ENCODE measurements around the gene TERT.
"Not testable (repeated sequence)": the region's sequence is repeated elsewhere in the genome, so short reads cannot be mapped to it uniquely, and the experiment has no call there.

Gene TERT

GRCh38 chr5:1334831-1335539, 40.1 kb upstream of the TERT start:
- H3K4me3 ChIP-seq (ENCODE audit: low read depth, low read length), result no peak overlapping the region
- no peak for DNase-seq (ENCODE audit: low read depth)
- no peak for TF ChIP-seq CTCF (IDR thresholded peaks at IDR 0.05; ENCODE audit: insufficient read depth, low read depth, low read length, missing control alignments)

- DNase-seq (ENCODE audit: low read depth), result no peak
- H3K4me3 ChIP-seq (ENCODE audit: low read depth, low read length), result no peak overlapping the region
- TF ChIP-seq CTCF (IDR thresholded peaks at IDR 0.05; ENCODE audit: insufficient read depth, low read depth, low read length, missing control alignments), result no peak
Observed at GRCh38 chr5:1333986-1334385, 39.1 kb upstream of the TERT start.

- DNase-seq (ENCODE audit: low read depth); H3K4me3 ChIP-seq (ENCODE audit: low read depth, low read length): not testable (repeated sequence)
Observed at GRCh38 chr5:1333286-1333685, 38.4 kb upstream of the TERT start.

- TF ChIP-seq CTCF (IDR thresholded peaks at IDR 0.05; ENCODE audit: insufficient read depth, low read depth, low read length, missing control alignments), result no peak
- H3K4me3 ChIP-seq (ENCODE audit: low read depth, low read length), result no peak overlapping the region
- DNase-seq (ENCODE audit: low read depth), result no peak
Observed at GRCh38 chr5:1332461-1333001, 37.7 kb upstream of the TERT start.

GRCh38 chr5:1331861-1332405, 37.1 kb upstream of the TERT start:
- DNase-seq (ENCODE audit: low read depth), result no peak
- no peak overlapping the region for H3K4me3 ChIP-seq (ENCODE audit: low read depth, low read length)
- TF ChIP-seq CTCF (IDR thresholded peaks at IDR 0.05; ENCODE audit: insufficient read depth, low read depth, low read length, missing control alignments), result no peak

DNA sequence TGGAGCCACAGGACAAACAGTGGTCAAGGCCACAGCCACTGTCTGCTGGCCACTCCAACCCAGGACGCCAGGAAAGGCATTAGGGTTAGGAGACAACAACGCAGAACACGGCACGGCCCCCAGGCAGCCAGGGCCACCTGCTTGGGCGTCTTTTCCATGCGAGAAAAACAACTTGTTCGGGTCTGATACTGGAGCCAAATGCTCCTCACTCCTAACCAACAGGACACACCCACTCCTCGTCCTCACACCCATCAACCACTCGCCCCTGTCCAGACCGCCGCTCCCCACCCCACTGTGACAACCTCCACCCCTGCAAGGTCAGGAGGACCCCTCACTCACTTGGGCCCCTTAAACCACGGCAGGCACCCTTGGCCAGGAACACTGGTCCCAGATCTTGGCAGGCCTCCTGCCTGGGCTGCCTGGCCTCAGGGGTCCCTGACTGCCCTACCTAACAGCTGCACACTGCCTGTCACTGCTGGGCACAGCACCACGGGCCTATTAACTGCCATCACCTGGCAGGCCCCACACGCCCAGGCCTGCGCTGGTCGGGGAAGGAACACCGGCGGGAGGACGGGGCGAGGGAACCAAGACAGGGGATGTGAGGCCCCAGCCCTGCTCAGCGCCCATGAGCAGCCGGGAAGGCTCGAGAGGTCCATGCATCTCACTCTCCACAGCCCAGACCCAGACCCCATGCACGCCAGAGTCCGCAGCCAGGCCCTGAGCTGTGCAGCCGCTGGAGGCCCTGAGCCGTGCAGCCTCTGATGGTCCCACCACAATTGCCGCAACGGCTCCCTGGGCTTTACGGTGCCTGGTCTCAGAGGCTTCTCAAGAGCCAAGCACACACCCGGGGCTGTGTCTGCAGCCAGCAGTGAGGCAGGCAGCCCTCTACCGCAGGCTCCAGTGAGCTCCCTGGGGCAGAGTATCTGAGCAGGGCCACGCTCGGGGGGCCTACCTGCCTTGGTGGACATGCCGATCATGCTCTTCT, 36.3 kb upstream of the TERT start:
- TF ChIP-seq CTCF (IDR thresholded peaks at IDR 0.05; ENCODE audit: insufficient read depth, low read depth, low read length, missing control alignments), result no peak
- no peak overlapping the region for H3K4me3 ChIP-seq (ENCODE audit: low read depth, low read length)
- DNase-seq (ENCODE audit: low read depth), result no peak

All from GM12865 (cell line).